ENCODE data around the gene SLC22A5.

Gene SLC22A5

DNA sequence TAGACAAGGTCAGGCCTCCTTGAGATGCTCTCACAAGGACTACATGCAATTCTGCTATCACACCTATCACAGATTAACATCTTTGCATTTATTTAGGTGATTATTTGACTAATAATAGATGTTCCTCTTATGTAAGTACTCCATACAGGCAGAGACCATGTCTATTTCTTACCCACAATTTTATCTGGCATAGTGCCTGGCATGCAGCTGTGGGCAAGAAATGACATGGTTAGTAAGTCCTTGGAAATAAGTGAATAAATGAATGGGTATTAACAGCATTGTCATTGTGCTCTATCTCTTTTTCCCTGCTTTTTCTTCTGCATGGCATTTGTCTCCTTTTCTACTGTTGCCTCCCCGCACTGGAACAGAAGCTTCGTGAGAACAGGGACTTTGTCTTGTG, 49.4 kb downstream of the SLC22A5 start:
- Histone ChIP-seq H3K36me3 (ENCODE audit: control insufficient read depth, insufficient read depth, low read length) (no peaks in the 10 kb centered on the region), H3K4me1 (peaks cover 53% of the 10 kb centered on the region), H3K4me2 (ENCODE audit: low read length) (peak overlapping the region; percentile 47), H3K79me2 (peaks cover 48% of the 10 kb centered on the region), H3K9ac (no peak overlapping the region), H2AFZ (peak overlapping the region; percentile 48), H3K27ac (peak overlapping the region; percentile 88), H3K9me3 (ENCODE audit: control insufficient read depth, low read length) (no peaks in the 10 kb centered on the region), H3K27me3 (ENCODE audit: control insufficient read depth, insufficient read depth, low read length) (no peaks in the 10 kb centered on the region), H3K4me3 (ENCODE audit: low read depth, low read length) (peak overlapping the region; percentile 7)
- TF ChIP-seq, protein P1, sequence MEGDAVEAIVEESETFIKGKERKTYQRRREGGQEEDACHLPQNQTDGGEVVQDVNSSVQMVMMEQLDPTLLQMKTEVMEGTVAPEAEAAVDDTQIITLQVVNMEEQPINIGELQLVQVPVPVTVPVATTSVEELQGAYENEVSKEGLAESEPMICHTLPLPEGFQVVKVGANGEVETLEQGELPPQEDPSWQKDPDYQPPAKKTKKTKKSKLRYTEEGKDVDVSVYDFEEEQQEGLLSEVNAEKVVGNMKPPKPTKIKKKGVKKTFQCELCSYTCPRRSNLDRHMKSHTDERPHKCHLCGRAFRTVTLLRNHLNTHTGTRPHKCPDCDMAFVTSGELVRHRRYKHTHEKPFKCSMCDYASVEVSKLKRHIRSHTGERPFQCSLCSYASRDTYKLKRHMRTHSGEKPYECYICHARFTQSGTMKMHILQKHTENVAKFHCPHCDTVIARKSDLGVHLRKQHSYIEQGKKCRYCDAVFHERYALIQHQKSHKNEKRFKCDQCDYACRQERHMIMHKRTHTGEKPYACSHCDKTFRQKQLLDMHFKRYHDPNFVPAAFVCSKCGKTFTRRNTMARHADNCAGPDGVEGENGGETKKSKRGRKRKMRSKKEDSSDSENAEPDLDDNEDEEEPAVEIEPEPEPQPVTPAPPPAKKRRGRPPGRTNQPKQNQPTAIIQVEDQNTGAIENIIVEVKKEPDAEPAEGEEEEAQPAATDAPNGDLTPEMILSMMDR (IDR thresholded peaks at IDR 0.05) = no peak

DNA sequence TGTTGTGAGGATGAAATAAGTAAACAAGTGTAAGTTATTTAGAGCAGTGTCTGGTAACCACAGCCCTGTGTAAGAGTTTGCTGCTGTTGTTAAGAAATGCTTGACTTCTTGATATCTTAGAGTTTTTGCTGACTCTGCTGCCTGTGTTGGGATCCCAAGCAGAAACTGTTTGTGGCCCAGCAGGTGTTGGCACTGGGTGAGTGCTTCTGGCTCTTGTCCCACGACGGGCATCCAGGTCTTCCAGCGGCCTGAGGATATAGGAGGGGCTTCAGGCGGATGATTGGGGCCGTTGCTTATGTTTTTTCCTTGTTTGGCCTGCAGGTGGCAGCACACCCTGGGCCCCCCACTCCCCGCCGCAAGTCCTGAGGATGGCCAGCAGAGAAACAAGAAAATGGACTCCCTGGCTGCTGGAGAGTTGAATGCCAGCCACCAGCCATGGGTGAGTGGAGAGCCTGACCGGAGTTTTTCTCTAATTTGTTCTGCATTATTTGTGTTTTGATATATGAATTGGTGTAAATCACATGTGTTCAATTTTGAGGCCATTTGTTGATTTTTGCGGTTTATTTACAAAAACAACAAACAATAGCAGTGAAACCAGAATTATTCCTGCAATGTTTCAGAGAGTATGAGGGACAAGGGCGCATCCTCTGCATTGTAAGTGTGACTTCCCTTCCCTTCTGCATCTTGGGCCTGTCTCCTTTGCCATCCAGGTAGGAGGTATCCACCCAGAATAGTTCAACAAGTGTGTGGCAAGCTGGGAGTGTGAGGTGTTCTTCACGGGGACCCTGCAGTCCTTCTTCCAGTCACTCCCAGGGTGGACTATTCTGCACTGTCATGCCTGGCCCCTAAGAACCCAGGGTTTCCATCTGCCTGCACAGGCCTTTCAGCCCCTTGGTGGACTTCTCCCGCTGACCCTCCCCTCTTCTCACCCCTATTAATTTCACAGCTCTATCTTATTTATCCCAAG, 50.3 kb downstream of the SLC22A5 start:
- Histone ChIP-seq H3K9ac (no peak overlapping the region), H3K4me1 (peaks cover 50% of the 10 kb centered on the region), H2AFZ (peak overlapping the region; percentile 48), H3K9me3 (ENCODE audit: control insufficient read depth, low read length) (no peaks in the 10 kb centered on the region), H3K4me2 (ENCODE audit: low read length) (peak overlapping the region; percentile 47), H3K27ac (peak overlapping the region; percentile 88), H3K79me2 (peaks cover 48% of the 10 kb centered on the region), H3K27me3 (ENCODE audit: control insufficient read depth, insufficient read depth, low read length) (no peaks in the 10 kb centered on the region), H3K36me3 (ENCODE audit: control insufficient read depth, insufficient read depth, low read length) (no peaks in the 10 kb centered on the region), H3K4me3 (ENCODE audit: low read depth, low read length) (peak overlapping the region; percentile 21)
- TF ChIP-seq, protein P1 (IDR thresholded peaks at IDR 0.05) = peak; percentile 96

DNA sequence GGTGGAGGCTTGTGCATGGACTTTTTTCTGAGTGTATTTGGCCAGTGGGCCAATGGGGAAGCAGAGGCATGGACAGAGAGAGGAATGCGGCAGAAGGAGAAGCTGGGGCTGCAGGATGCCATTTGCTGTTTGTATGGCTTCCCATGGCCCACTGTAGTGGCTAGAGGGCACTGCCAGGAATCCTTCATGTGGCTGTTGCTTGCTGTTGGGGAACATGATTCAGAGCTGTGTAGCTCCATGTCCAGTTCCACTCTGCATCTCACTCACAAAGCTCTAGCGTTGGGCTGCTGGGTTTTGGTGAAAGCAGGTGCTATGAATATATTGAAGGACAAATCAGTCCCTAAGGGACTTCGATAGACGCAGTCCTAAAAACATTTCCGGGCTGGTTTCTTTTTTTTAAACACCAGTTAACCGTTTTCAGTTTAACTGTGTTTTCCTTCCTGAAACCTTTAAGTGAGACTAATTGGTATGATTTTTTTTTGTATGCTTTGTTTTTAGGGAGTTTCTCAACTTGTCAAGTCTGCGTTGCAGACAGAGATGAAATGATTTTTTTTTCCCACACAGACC, 51.3 kb downstream of the SLC22A5 start:
- TF ChIP-seq, protein P1 (IDR thresholded peaks at IDR 0.05) = no peak
- Histone ChIP-seq H3K4me1 (peaks cover 44% of the 10 kb centered on the region), H3K4me2 (ENCODE audit: low read length) (no peak overlapping the region), H3K9ac (no peak overlapping the region), H3K27me3 (ENCODE audit: control insufficient read depth, insufficient read depth, low read length) (no peaks in the 10 kb centered on the region), H3K27ac (no peak overlapping the region), H2AFZ (no peak overlapping the region), H3K36me3 (ENCODE audit: control insufficient read depth, insufficient read depth, low read length) (no peaks in the 10 kb centered on the region), H3K79me2 (peaks cover 58% of the 10 kb centered on the region), H3K9me3 (ENCODE audit: control insufficient read depth, low read length) (no peaks in the 10 kb centered on the region), H3K4me3 (ENCODE audit: low read depth, low read length) (no peak overlapping the region)

DNA sequence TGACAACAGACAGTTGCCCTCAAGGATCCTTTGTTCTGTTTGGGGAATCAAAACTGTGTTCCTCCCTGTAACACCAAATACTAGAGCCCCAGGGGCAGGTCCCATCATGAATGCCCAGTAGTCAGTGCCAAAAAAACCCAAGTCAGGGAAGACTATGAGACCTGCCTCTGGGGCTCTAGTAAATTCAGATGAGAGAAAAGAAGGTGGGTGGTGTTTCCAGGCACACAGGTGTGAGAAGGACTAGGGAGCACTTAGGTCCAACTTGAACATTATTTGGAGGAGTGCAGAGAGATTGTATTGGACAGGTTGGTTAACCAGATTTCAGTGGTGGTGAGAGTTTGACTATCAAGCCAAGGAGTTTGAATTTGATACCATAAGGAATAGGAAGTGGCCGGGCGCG, 52.0 kb downstream of the SLC22A5 start:
- H3K27me3 ChIP-seq (ENCODE audit: control insufficient read depth, insufficient read depth, low read length) = no peaks in the 10 kb centered on the region
- H3K4me2 ChIP-seq (ENCODE audit: low read length) = no peak overlapping the region
- H3K9ac ChIP-seq = no peak overlapping the region
- no peak overlapping the region for H3K27ac ChIP-seq
- H3K4me1 ChIP-seq = peaks cover 44% of the 10 kb centered on the region
- no peak overlapping the region for H3K4me3 ChIP-seq (ENCODE audit: low read depth, low read length)
- no peaks in the 10 kb centered on the region for H3K36me3 ChIP-seq (ENCODE audit: control insufficient read depth, insufficient read depth, low read length)
- H3K9me3 ChIP-seq (ENCODE audit: control insufficient read depth, low read length) = no peaks in the 10 kb centered on the region
- TF ChIP-seq, protein P1 (IDR thresholded peaks at IDR 0.05) = no peak
- no peak overlapping the region for H2AFZ ChIP-seq
- peaks cover 64% of the 10 kb centered on the region for H3K79me2 ChIP-seq

Measured in parathyroid adenoma (tissue), 2 donors.